AG10803 (cell line): Measurements from ENCODE around the gene UPK2.

Experiments
- DNase-seq: peaks from one replicate; pipeline ENCODE4 v3.0.0; 2010; ENCODE audit warnings: low read depth
- H3K4me3 ChIP-seq: 2 replicates; pipeline ENCODE4 v1.5.1; 2011; ENCODE audit warnings: mild to moderate bottlenecking, low read length, control low read depth
- TF ChIP-seq, protein P1 (sequence below): conservative IDR thresholded peaks from 2 replicates; pipeline ENCODE4 v1.5.1; 2011; ENCODE audit warnings: mild to moderate bottlenecking, low read length, control low read depth, inconsistent platforms

The UPK2 gene

GRCh38 chr11:118921121-118921928, 34.8 kb upstream of the UPK2 start:
- H3K4me3 ChIP-seq = peak overlapping the region; percentile 99
- peak; percentile 90 for DNase-seq
- TF ChIP-seq, protein P1, sequence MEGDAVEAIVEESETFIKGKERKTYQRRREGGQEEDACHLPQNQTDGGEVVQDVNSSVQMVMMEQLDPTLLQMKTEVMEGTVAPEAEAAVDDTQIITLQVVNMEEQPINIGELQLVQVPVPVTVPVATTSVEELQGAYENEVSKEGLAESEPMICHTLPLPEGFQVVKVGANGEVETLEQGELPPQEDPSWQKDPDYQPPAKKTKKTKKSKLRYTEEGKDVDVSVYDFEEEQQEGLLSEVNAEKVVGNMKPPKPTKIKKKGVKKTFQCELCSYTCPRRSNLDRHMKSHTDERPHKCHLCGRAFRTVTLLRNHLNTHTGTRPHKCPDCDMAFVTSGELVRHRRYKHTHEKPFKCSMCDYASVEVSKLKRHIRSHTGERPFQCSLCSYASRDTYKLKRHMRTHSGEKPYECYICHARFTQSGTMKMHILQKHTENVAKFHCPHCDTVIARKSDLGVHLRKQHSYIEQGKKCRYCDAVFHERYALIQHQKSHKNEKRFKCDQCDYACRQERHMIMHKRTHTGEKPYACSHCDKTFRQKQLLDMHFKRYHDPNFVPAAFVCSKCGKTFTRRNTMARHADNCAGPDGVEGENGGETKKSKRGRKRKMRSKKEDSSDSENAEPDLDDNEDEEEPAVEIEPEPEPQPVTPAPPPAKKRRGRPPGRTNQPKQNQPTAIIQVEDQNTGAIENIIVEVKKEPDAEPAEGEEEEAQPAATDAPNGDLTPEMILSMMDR = no peak

DNA sequence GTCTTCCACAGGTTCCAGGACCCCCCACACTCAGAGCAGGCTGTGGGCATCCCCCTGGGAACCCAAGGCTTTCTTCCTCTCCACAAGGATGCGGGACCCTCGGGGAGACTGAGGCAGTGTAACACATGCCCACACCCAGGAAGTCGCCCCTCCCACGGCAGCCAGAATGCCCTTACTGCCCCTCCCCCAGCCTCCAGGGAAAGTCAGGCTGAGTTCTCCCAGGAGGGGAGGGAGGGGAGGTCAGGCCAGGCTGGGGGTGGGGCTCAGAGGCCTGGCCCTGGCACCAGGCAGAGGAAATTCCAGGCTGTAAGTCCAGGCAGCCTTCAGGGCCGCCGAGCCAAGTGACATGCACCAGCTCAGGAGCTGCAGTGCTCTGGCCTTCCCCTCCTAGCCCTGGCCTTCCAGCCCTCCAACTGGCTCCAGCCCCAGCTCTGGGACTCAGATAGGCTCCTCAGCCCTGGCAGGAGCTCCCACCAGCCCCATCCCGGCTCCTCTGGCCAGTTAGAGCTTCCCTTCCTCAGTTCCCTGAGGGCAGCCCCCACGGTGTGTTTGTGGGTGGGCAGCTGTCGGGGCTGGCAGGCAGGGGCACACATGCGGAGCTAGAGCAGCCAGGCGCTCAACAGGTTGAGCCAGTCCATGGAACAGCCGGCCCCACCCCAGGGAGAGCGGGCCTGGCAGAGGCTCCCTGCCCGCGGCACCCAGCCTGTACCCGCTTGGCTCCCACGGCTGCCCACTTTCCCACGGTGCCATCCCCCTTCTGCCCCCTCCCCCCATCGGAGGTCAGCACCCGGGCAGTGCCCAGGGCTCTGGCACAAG, 34.0 kb upstream of the UPK2 start:
- DNase-seq = peak; percentile 91
- TF ChIP-seq, protein P1 = no peak
- H3K4me3 ChIP-seq = peak overlapping the region; percentile 99

DNA sequence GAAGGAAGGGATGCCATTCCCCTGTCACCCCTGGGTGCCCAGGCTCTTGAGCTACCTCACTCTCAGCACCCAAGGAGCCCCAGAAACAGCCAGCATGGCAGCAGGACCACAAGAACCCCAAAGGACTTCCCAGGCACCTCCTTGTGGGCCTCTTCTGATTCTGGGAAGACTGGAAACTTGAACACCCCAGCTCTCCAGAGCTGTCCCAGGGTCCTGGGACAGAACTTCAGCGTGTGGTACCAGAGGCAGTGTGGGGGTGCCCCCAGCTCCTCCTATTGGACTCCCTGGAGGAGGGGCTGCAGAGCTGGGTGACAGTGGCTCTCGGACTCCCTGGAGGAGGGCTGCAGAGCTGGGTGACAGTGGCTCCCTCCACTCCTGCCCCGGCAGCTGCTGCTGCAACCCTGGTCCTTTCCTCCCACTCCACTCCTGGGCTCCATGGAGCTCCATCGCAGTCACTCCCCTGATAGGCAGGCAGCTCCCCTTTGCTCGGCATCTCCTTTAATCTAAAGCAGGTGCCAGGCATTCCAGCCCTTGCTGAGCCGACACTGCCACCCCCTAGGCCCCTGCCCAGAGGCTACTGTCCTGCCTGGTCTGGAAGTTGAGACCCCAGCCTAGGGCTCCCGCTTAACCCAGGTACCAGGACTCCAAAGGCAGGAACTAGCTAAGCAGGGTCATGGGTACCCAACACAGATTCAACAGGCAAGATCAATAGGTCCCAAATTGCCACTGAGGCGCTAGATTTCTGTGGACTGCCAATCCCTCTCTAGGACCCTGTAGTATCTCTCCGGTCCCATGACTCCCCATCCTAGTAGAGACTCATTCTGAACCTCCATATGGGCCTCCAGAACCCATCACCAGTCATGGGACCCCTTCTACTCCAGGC, 33.1 kb upstream of the UPK2 start:
- H3K4me3 ChIP-seq = peak overlapping the region; percentile 99
- no peak for DNase-seq
- TF ChIP-seq, protein P1 = no peak

GRCh38 chr11:118923721-118924587, 32.1 kb upstream of the UPK2 start:
- DNase-seq = no peak
- TF ChIP-seq, protein P1 = no peak
- peak overlapping the region; percentile 99 for H3K4me3 ChIP-seq

DNA sequence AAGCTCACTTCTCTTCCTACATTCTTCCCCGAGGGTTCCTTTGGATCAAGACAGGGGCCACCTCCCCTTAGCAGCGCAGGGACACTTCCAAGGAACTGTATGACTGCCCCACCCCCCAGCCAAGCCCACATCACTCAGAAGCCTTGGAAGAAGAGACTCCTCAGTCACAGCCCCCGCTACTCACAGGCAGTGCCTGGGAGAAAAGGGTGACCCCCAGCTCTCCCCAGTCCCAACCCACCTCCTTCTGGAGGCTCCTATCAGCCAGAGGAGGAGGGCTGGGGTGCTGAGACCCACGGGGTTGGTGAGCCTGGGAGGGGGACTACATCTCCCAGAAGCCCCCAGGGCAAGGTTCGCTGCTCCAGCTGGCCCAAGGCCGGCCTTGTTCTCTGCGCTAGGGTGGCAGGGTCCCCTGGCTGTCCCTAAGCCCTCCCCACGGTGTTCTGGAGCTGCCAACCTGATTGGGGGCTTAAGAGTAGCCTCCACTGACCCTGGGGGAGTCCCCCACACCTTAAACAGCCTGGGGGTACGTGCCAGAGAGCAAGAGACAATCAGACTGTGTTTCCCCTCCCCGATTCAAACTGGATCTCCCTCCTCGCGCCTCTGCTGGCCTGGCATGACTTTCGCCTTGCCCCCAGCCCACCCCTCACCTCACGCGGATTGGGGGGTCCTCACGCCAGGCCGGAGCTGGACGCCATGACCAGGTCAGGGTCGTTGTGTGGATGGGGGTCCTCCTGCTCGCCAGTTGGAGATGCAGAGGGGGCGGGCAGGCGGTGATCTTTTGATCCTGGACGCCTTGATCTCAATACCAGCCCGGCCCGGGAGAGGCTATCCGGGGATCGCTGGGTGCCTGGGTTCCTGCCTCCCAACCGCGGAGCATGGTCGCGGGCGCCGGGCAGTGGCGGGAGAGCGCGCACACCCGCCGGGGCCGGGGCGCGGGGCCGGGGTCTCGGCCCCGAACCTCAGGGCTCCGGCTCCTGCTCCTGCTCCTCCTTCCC, 31.2 kb upstream of the UPK2 start:
- TF ChIP-seq, protein P1 = no peak
- DNase-seq = no peak
- H3K4me3 ChIP-seq = peak overlapping the region; percentile 99
